Measurements from ENCODE around the gene TUBGCP2. TPM values are rescaled to one million over a fixed set of nuclear protein-coding genes. Genes with fewer than 3 reads are reported as not detected.

TUBGCP2 gene
- total RNA-seq, 3 donors from 2014 or later, result 48.1 to 63.4 (median 58.8) TPM

DNA sequence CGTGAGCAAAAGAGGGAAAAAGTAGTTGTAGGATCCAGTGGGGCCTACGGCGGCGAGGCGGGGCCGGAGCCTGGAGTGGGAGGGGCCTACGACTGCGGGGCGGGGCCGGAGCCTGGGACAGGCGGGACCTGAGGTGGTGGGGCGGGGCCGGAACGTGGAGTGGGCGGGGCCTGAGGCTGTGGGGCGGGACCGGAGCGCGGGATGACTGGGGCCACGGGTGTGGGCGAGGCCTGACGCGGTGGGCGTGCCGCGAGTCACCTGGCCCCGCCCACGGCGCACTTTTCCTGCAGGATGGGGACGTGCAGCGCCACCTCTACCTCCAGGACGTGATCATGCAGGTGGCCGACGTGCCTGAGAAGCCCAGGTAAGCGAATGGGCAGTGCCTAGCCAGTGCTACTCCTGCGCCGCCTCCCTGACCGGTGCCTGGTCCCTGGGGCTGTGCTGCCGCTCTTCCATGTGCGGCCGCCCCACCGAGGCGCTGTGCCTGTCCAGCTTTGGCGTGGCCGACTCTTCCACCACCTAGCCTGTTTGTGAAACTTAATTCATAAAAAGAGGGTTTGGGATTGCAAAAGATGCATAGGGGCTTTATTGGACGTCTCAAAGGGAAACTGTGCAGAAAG lies 538 bp upstream of the TUBGCP2 start:
- peaks cover 21% of the 10 kb centered on the region for H3K4me1 ChIP-seq (ENCODE audit: low read depth)

DNA sequence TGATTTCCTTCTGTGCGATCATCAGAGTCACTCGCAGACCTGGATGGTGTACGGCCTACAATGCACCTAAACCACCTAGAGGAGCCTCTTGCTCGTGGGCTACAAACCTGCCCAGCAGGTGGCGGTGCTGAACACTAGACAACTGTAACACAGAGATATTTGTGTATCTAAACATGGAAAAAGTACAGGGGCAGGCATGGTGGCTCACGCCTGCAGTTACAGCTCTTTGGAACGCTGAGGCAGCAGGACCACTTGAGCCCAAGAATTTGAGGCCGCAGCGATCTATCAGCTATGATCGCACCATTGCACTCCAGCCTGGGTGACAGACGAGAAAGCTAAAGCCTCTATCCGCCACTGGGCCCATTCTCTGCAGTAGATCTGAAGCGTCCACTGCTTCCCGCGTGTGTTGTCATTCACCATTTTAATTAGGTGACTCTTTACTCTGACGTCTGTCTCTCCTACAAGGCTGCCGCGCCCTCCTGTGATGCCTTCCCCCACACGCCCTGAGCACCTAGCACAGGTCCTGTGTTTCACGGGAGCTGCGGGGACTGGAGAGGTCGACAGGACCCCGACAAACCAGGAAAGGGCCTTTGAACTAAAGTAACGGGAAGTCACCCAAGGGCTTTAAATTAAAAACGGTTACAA lies 774 bp downstream of the TUBGCP2 start:
- no peaks in the 10 kb centered on the region for H3K9me3 ChIP-seq
- intact Hi-C loops (cut with DNase I, micrococcal nuclease), result no loop called here
- TF ChIP-seq, protein P1, sequence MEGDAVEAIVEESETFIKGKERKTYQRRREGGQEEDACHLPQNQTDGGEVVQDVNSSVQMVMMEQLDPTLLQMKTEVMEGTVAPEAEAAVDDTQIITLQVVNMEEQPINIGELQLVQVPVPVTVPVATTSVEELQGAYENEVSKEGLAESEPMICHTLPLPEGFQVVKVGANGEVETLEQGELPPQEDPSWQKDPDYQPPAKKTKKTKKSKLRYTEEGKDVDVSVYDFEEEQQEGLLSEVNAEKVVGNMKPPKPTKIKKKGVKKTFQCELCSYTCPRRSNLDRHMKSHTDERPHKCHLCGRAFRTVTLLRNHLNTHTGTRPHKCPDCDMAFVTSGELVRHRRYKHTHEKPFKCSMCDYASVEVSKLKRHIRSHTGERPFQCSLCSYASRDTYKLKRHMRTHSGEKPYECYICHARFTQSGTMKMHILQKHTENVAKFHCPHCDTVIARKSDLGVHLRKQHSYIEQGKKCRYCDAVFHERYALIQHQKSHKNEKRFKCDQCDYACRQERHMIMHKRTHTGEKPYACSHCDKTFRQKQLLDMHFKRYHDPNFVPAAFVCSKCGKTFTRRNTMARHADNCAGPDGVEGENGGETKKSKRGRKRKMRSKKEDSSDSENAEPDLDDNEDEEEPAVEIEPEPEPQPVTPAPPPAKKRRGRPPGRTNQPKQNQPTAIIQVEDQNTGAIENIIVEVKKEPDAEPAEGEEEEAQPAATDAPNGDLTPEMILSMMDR (IDR thresholded peaks at IDR 0.05), result peak; percentile 64
- H3K4me3 ChIP-seq, result peak overlapping the region; percentile 94
- H3K4me1 ChIP-seq (ENCODE audit: low read depth), result peaks cover 21% of the 10 kb centered on the region
- DNase-seq (peak; percentile 91 to 98 (median 93)), ATAC-seq (peak; percentile 48)
- no peaks in the 10 kb centered on the region for H3K36me3 ChIP-seq (ENCODE audit: low read depth)

More for the DNA sequence above, 538 bp upstream of the TUBGCP2 start:
- no peaks in the 10 kb centered on the region for H3K36me3 ChIP-seq (ENCODE audit: low read depth)
- intact Hi-C loops (cut with DNase I, micrococcal nuclease), result no loop called here
- no peaks in the 10 kb centered on the region for H3K9me3 ChIP-seq
- peak overlapping the region; percentile 94 for H3K4me3 ChIP-seq
- peak; percentile 97 to 99 (median 98) for DNase-seq
- ATAC-seq, result peak; percentile 94
- TF ChIP-seq, protein P1 (IDR thresholded peaks at IDR 0.05), result no peak

DNA sequence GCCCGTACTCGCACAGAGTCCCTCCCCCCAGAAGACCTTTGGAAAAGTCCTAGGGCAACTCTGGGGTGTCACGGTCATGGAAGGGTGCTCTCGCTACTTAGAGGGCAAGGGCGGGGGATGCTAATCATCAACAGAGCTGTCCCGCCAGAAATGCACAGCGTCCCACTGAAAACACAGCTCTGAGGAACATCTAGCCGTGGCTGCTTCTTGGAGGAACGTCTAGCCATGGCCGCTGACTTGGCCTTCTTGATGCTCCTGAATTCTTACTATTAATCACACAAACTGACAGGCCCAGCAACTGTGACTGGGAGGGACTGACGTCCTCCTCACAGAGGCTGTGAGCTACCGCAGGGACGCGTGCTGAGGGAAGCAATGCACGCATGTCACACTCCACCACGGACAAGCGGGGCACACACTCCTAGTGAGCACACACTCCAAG lies 1.7 kb downstream of the TUBGCP2 start:
- intact Hi-C loops (cut with DNase I, micrococcal nuclease), result no loop called here
- ATAC-seq, result no peak
- H3K36me3 ChIP-seq (ENCODE audit: low read depth), result no peaks in the 10 kb centered on the region
- no peak overlapping the region for H3K4me3 ChIP-seq
- TF ChIP-seq, protein P1 (IDR thresholded peaks at IDR 0.05), result no peak
- DNase-seq, result peak in 2 of 3 donors; percentile 27 to 56
- peaks cover 21% of the 10 kb centered on the region for H3K4me1 ChIP-seq (ENCODE audit: low read depth)
- no peaks in the 10 kb centered on the region for H3K9me3 ChIP-seq

DNA sequence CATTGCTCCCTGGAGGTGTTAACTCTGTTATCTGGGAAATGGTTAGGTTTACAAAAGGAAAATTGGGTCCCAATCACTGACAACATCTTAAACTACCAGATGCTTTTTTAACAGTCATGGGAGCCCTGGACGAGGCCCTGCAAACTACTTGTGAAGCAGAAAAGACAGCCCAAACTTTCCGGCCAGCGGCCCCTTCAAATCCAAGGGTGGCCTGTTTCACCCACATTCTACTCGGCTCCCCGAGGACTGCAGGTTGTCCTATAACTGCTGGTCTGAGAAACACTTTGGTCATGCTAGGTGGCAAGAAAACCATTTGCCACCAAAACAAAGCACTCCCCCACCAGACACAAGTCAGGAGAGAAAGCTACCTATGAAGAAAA lies 2.6 kb downstream of the TUBGCP2 start:
- TF ChIP-seq, protein P1 (IDR thresholded peaks at IDR 0.05), result no peak
- no peak overlapping the region for H3K4me3 ChIP-seq
- intact Hi-C loops (cut with DNase I, micrococcal nuclease), result no loop called here
- H3K9me3 ChIP-seq, result no peaks in the 10 kb centered on the region
- H3K36me3 ChIP-seq (ENCODE audit: low read depth), result no peaks in the 10 kb centered on the region
- H3K4me1 ChIP-seq (ENCODE audit: low read depth), result peaks cover 21% of the 10 kb centered on the region
- ATAC-seq (no peak), DNase-seq (peak in 1 of 3 donors; percentile 7)

DNA sequence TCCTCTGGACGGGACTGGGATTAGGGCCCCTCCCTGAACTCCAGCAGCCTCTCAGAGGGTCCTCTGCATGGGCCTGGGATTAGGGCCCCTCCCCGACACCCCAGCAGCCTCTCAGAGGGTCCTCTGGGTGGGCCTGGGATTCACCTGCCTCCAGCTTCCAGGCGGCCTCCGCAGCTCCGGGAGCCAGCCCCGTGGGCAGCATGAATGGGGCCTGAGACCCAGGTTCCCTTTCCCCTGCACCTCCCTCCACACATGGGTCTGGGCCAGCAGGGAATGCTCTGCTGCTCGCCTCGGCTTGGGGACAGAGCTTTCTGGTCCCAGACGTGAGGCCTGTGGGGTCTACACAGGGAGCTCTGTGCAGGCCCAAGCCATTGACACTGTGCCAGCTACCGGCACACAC lies 5.5 kb downstream of the TUBGCP2 start:
- TF ChIP-seq, protein P1 (IDR thresholded peaks at IDR 0.05), result no peak
- peak in 1 of 3 donors; percentile 42 for DNase-seq
- Histone ChIP-seq H3K4me1 (ENCODE audit: low read depth) (peaks cover 11% of the 10 kb centered on the region), H3K4me3 (no peak overlapping the region), H3K36me3 (ENCODE audit: low read depth) (peaks cover 13% of the 10 kb centered on the region), H3K9me3 (no peaks in the 10 kb centered on the region)
- no peak for ATAC-seq
- intact Hi-C loops (cut with DNase I, micrococcal nuclease), result no loop called here

Measured in mucosa of descending colon (tissue), 3 donors.